H9 (cell line): ENCODE results near the gene TMEM150B. TPM values are rescaled to one million over a fixed set of nuclear protein-coding genes. Genes with fewer than 3 reads are reported as not detected.

Source experiments
- DNase-seq: peaks from one replicate; pipeline ENCODE4 v3.0.0-alpha.2; 2017
- H2AFZ ChIP-seq: one replicate; pipeline ENCODE4 v1.6.1; 2013; ENCODE audit warnings: mild to moderate bottlenecking, low read length, control low read depth, moderate library complexity
- H2AK5ac ChIP-seq: 2 replicates; pipeline ENCODE4 v1.6.1; 2013; ENCODE audit warnings: low read length, control low read depth, mixed read lengths; ENCODE audit not compliant: insufficient read length
- H2BK120ac ChIP-seq: one replicate; pipeline ENCODE4 v1.6.1; 2013; ENCODE audit warnings: low read depth, mild to moderate bottlenecking, low read length, control low read depth, inconsistent platforms; ENCODE audit not compliant: poor library complexity, severe bottlenecking
- H2BK12ac ChIP-seq: 2 replicates; pipeline ENCODE4 v1.6.1; 2013; ENCODE audit warnings: low read length, control low read depth, mixed read lengths, low read depth; ENCODE audit not compliant: insufficient read length
- H2BK15ac ChIP-seq: 2 replicates; pipeline ENCODE4 v1.6.1; 2013; ENCODE audit warnings: low read depth, low read length, control low read depth
- H2BK20ac ChIP-seq: one replicate; pipeline ENCODE4 v1.6.1; 2013; ENCODE audit warnings: low read depth, mild to moderate bottlenecking, low read length, control low read depth, inconsistent platforms; ENCODE audit not compliant: poor library complexity, severe bottlenecking
- H2BK5ac ChIP-seq: 2 replicates; pipeline ENCODE4 v1.6.1; 2013; ENCODE audit warnings: low read length, control low read depth, mixed read lengths; ENCODE audit not compliant: insufficient read length
- H3K14ac ChIP-seq: 2 replicates; pipeline ENCODE4 v1.6.1; 2013; ENCODE audit warnings: low read length, control low read depth; ENCODE audit not compliant: insufficient read depth
- H3K18ac ChIP-seq: 2 replicates; pipeline ENCODE4 v1.6.1; 2013; ENCODE audit warnings: low read depth, mild to moderate bottlenecking, mixed read lengths, low read length, control low read depth; ENCODE audit not compliant: insufficient read length
- H3K23ac ChIP-seq: 2 replicates; pipeline ENCODE4 v1.6.1; 2013; ENCODE audit warnings: low read length, control low read depth, mixed read lengths, low read depth; ENCODE audit not compliant: insufficient read length
- H3K23me2 ChIP-seq: 2 replicates; pipeline ENCODE4 v1.6.1; 2013; ENCODE audit warnings: low read depth, mild to moderate bottlenecking, mixed read lengths, low read length, control low read depth; ENCODE audit not compliant: insufficient read length, poor library complexity, severe bottlenecking
- H3K27ac ChIP-seq: 2 replicates; pipeline ENCODE4 v1.5.1; 2013; ENCODE audit warnings: low read length, control low read depth, mixed read lengths, low read depth; ENCODE audit not compliant: insufficient read length
- H3K27me3 ChIP-seq: 2 replicates; pipeline ENCODE4 v1.6.1; 2013; ENCODE audit warnings: low read length, control low read depth, inconsistent platforms; ENCODE audit not compliant: insufficient read depth
- H3K4ac ChIP-seq: 2 replicates; pipeline ENCODE4 v1.6.1; 2013; ENCODE audit warnings: low read depth, mild to moderate bottlenecking, control low read depth, inconsistent platforms, low read length, moderate library complexity
- H3K4me1 ChIP-seq: 2 replicates; pipeline ENCODE4 v1.6.1; 2013; ENCODE audit warnings: low read length, control low read depth, inconsistent platforms; ENCODE audit not compliant: insufficient read depth
- H3K4me2 ChIP-seq: 2 replicates; pipeline ENCODE4 v1.6.1; 2013; ENCODE audit warnings: low read length, control low read depth, mixed read lengths; ENCODE audit not compliant: insufficient read length, insufficient read depth
- H3K56ac ChIP-seq: 2 replicates; pipeline ENCODE4 v1.6.1; 2013; ENCODE audit warnings: low read depth, mild to moderate bottlenecking, mixed read lengths, low read length, control low read depth; ENCODE audit not compliant: insufficient read length
- H3K79me1 ChIP-seq: 2 replicates; pipeline ENCODE4 v1.6.1; 2013; ENCODE audit warnings: low read depth, mild to moderate bottlenecking, moderate library complexity, low read length, control low read depth, inconsistent platforms; ENCODE audit not compliant: insufficient read depth, poor library complexity, severe bottlenecking
- H3K79me2 ChIP-seq: 2 replicates; pipeline ENCODE4 v1.6.1; 2013; ENCODE audit warnings: low read length, control low read depth, inconsistent platforms; ENCODE audit not compliant: insufficient read depth
- H3K9ac ChIP-seq: 2 replicates; pipeline ENCODE4 v1.6.1; 2013; ENCODE audit warnings: low read length, control low read depth, mixed read lengths; ENCODE audit not compliant: insufficient read length; ENCODE audit errors: extremely low read depth
- H3K9me3 ChIP-seq: one replicate; pipeline ENCODE4 v1.6.1; 2013; ENCODE audit warnings: low read depth, low read length, inconsistent platforms; ENCODE audit not compliant: control insufficient read depth
- H3T11ph ChIP-seq: one replicate; pipeline ENCODE4 v1.6.1; 2013; ENCODE audit warnings: mild to moderate bottlenecking, low read length, control low read depth, inconsistent platforms
- H4K20me1 ChIP-seq: one replicate; pipeline ENCODE4 v1.6.1; 2013; ENCODE audit not compliant: control insufficient read depth, insufficient read length, insufficient read depth
- H4K5ac ChIP-seq: 2 replicates; pipeline ENCODE4 v1.6.1; 2013; ENCODE audit warnings: low read depth, mild to moderate bottlenecking, mixed read lengths, low read length, control low read depth; ENCODE audit not compliant: insufficient read length
- H4K8ac ChIP-seq: replicated peaks from 2 replicates; pipeline ENCODE4 v1.6.1; 2013; ENCODE audit warnings: low read length, control low read depth, mixed read lengths, low read depth; ENCODE audit not compliant: insufficient read length
- H4K91ac ChIP-seq: 2 replicates; pipeline ENCODE4 v1.6.1; 2013; ENCODE audit warnings: low read depth, mild to moderate bottlenecking, moderate library complexity, mixed read lengths, low read length, control low read depth; ENCODE audit not compliant: insufficient read length
- H3K27ac Mint-ChIP-seq, 3 experiments: 2 replicates in 2 of 3; 3 replicates in 1 of 3; pipeline ENCODE4 v1.8.0; 2020 to 2021; ENCODE audit warnings: mixed read lengths in 3 of 3, mild to moderate bottlenecking in 1 of 3, moderate library complexity in 1 of 3
- H3K27me3 Mint-ChIP-seq: 2 replicates; pipeline ENCODE4 v1.8.0; 2021; ENCODE audit warnings: low read depth, mild to moderate bottlenecking, moderate library complexity, mixed read lengths
- H3K36me3 Mint-ChIP-seq, 3 experiments: 2 replicates in 2 of 3; 3 replicates in 1 of 3; pipeline ENCODE4 v1.8.0; 2020 to 2021; ENCODE audit warnings: low read depth in 3 of 3, mixed read lengths in 3 of 3; ENCODE audit not compliant: insufficient read depth in 1 of 3
- H3K4me1 Mint-ChIP-seq, 2 experiments: 2 replicates each; pipeline ENCODE4 v1.8.0; 2020; ENCODE audit warnings: mixed read lengths in 2 of 2
- H3K4me3 Mint-ChIP-seq, 2 experiments: 2 replicates in 1 of 2; 3 replicates in 1 of 2; pipeline ENCODE4 v1.8.0; 2020 to 2021; ENCODE audit warnings: mild to moderate bottlenecking in 2 of 2, mixed read lengths in 2 of 2, moderate library complexity in 1 of 2
- H3K9me3 Mint-ChIP-seq, 2 experiments: 2 replicates in 1 of 2; 3 replicates in 1 of 2; pipeline ENCODE4 v1.8.0; 2020; ENCODE audit warnings: mild to moderate bottlenecking in 2 of 2, mixed read lengths in 2 of 2, moderate library complexity in 1 of 2
- WGBS: extraction: QIAGEN DNeasy Blood & Tissue Kit; methylation state at CpG from one replicate; pipeline ENCODE4 v1.1.7; 2013; ENCODE audit warnings: missing lambda C conversion rate, low lambda C conversion rate, mixed read lengths; ENCODE audit not compliant: insufficient read length; ENCODE audit errors: extremely low coverage; 5-methylcytosine and 5-hydroxymethylcytosine counted together
- total RNA-seq: library from RNA; stranded (reverse); gene quantifications from 2 replicates; pipeline ENCODE4 v1.2.1, GENCODE V29; 2021
- TF ChIP-seq, protein P1 (sequence below): fragments of 200-600 bp; sonication (generic); conservative IDR thresholded peaks from 3 replicates; pipeline ENCODE4 v1.8.0; 2021; ENCODE audit warnings: antibody characterized with exemption, mild to moderate bottlenecking

The TMEM150B gene
- total RNA-seq, 1 experiment from 2014 or later: 0.63 TPM

DNA sequence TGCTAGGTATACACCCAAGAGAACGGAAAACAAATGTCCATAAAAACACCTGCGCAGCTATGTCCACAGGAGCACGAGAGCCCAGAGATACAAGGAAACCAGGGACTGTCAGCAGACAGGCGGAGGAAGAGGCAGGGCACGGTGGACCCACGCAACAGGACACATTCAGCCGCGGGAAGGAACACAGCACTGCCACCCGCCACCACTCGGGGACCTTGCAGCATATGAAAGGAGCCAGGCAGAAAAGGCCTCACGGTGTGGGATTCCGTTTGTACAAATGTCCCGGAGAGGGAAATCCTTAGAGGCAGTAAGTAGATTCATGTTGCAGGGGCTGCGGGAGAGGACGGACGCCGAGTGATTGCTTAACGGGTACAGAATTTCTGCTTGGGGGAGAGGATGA lies 53.0 kb downstream of the TMEM150B start:
- H3K56ac ChIP-seq: no peak overlapping the region
- H3K79me2 ChIP-seq: no peaks in the 10 kb centered on the region
- no peak overlapping the region for H4K91ac ChIP-seq
- no peaks in the 10 kb centered on the region for H3K4me1 ChIP-seq
- no CpG with 5 or more reads among the region's 18 CpGs for WGBS
- Mint-ChIP-seq H3K27me3 (no peaks in the 10 kb centered on the region; the same call in 1 of the 2 replicates), H3K36me3 (peaks cover 6 to 27% (median 14%) of the 10 kb centered on the region in 3 experiments; a peak in 6 of 7 replicates), H3K4me1 (peaks cover 0 to 4% of the 10 kb centered on the region in 2 experiments; a peak in 1 of 4 replicates), H3K27ac (peak overlapping the region in 1 of 3 experiments; percentile 3; a peak in 2 of 7 replicates), H3K9me3 (peaks cover 0 to 2% of the 10 kb centered on the region in 2 experiments; a peak in 1 of 5 replicates), H3K4me3 (no peak overlapping the region)
- H2BK12ac ChIP-seq: no peak overlapping the region
- H3K4ac ChIP-seq: no peak overlapping the region
- H3K18ac ChIP-seq: no peak overlapping the region
- H3K27me3 ChIP-seq: no peaks in the 10 kb centered on the region
- H2BK20ac ChIP-seq: no peak overlapping the region
- no peak overlapping the region for H2BK120ac ChIP-seq
- H3K23ac ChIP-seq: no peak overlapping the region
- H3K79me1 ChIP-seq: no peaks in the 10 kb centered on the region
- H3K4me2 ChIP-seq: no peak overlapping the region
- no peak overlapping the region for H2BK15ac ChIP-seq
- no peaks in the 10 kb centered on the region for H3K23me2 ChIP-seq
- no peak overlapping the region for H4K5ac ChIP-seq
- H3K27ac ChIP-seq: no peak overlapping the region
- H2BK5ac ChIP-seq: no peak overlapping the region
- no peak overlapping the region for H3K14ac ChIP-seq
- H3K9ac ChIP-seq: no peak overlapping the region
- no peak for DNase-seq
- TF ChIP-seq, protein P1, sequence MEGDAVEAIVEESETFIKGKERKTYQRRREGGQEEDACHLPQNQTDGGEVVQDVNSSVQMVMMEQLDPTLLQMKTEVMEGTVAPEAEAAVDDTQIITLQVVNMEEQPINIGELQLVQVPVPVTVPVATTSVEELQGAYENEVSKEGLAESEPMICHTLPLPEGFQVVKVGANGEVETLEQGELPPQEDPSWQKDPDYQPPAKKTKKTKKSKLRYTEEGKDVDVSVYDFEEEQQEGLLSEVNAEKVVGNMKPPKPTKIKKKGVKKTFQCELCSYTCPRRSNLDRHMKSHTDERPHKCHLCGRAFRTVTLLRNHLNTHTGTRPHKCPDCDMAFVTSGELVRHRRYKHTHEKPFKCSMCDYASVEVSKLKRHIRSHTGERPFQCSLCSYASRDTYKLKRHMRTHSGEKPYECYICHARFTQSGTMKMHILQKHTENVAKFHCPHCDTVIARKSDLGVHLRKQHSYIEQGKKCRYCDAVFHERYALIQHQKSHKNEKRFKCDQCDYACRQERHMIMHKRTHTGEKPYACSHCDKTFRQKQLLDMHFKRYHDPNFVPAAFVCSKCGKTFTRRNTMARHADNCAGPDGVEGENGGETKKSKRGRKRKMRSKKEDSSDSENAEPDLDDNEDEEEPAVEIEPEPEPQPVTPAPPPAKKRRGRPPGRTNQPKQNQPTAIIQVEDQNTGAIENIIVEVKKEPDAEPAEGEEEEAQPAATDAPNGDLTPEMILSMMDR: no peak; the same call in 2 of the 3 replicates
- no peak overlapping the region for H2AK5ac ChIP-seq
- H3K9me3 ChIP-seq: no peaks in the 10 kb centered on the region
- no peak overlapping the region for H3T11ph ChIP-seq
- H4K8ac ChIP-seq: no peak overlapping the region
- no peaks in the 10 kb centered on the region for H4K20me1 ChIP-seq
- H2AFZ ChIP-seq: no peak overlapping the region
